Stimulated activated CD4-positive, alpha-beta T cell treated with anti-CD3 and anti-CD28 coated beads, Interleukin-4, amount 100 ng/mL, for 24 hours (primary cell): ENCODE results near the gene TBC1D4.

Source experiments
- DNase-seq: peaks from one replicate; pipeline ENCODE4 v3.0.0-alpha.2; 2020

The TBC1D4 gene

GRCh38 chr13:75417012-75417384 lies 65.0 kb downstream of the TBC1D4 start:
- DNase-seq: no peak

- DNase-seq: no peak
Observed at GRCh38 chr13:75416327-75417011, 65.5 kb downstream of the TBC1D4 start.

- no peak for DNase-seq
Observed at GRCh38 chr13:75415694-75416093, 66.3 kb downstream of the TBC1D4 start.

- no peak for DNase-seq
Observed at GRCh38 chr13:75415171-75415570, 66.8 kb downstream of the TBC1D4 start.

GRCh38 chr13:75414036-75414827 lies 67.7 kb downstream of the TBC1D4 start:
- no peak for DNase-seq

- DNase-seq: no peak
Observed at GRCh38 chr13:75411924-75412537, 69.9 kb downstream of the TBC1D4 start.

- no peak for DNase-seq
Observed at GRCh38 chr13:75410207-75410606, 71.8 kb downstream of the TBC1D4 start.

- DNase-seq: no peak
Observed at GRCh38 chr13:75407998-75408397, 74.0 kb downstream of the TBC1D4 start.

- DNase-seq: no peak
Observed at GRCh38 chr13:75407473-75407872, 74.5 kb downstream of the TBC1D4 start.

- no peak for DNase-seq
Observed at GRCh38 chr13:75405976-75406703, 75.8 kb downstream of the TBC1D4 start.

GRCh38 chr13:75404726-75405125 lies 77.2 kb downstream of the TBC1D4 start:
- no peak for DNase-seq

- DNase-seq: no peak
Observed at GRCh38 chr13:75402787-75403186, 79.2 kb downstream of the TBC1D4 start.

GRCh38 chr13:75400775-75401174 lies 81.2 kb downstream of the TBC1D4 start:
- no peak for DNase-seq

- DNase-seq: no peak
Observed at GRCh38 chr13:75399879-75400217, 82.1 kb downstream of the TBC1D4 start.

GRCh38 chr13:75399168-75399878 lies 82.6 kb downstream of the TBC1D4 start:
- no peak for DNase-seq

GRCh38 chr13:75398072-75398471 lies 83.9 kb downstream of the TBC1D4 start:
- no peak for DNase-seq

GRCh38 chr13:75395901-75396300 lies 86.1 kb downstream of the TBC1D4 start:
- DNase-seq: no peak

GRCh38 chr13:75395066-75395465 lies 86.9 kb downstream of the TBC1D4 start:
- no peak for DNase-seq

GRCh38 chr13:75393839-75394520 lies 88.0 kb downstream of the TBC1D4 start:
- no peak for DNase-seq

GRCh38 chr13:75391432-75392100 lies 90.4 kb downstream of the TBC1D4 start:
- DNase-seq: no peak

GRCh38 chr13:75390229-75390628 lies 91.7 kb downstream of the TBC1D4 start:
- no peak for DNase-seq

GRCh38 chr13:75385708-75386083 lies 96.3 kb downstream of the TBC1D4 start:
- no peak for DNase-seq
